Uterus (tissue), 2 donors: ENCODE results near the gene KCNQ2.

Experiments
- POLR2A ChIP-seq, 2 donors: fragments of 450-650 bp; IDR thresholded peaks; one replicate each; pipeline ENCODE4 v1.6.1; 2016; ENCODE audit warnings: antibody characterized with exemption in 2 of 2, mild to moderate bottlenecking in 1 of 2, moderate library complexity in 1 of 2
- TF ChIP-seq, protein P1 (sequence below), 4 experiments: fragments of 200-600 bp in 2 of 4; fragments of 450-650 bp in 2 of 4; sonication (generic) in 2 of 4; IDR thresholded peaks; one replicate each; pipeline ENCODE4 v1.5.1; 2016 to 2019; ENCODE audit warnings: antibody characterized with exemption in 4 of 4, mild to moderate bottlenecking in 2 of 4, moderate library complexity in 1 of 4

DNA sequence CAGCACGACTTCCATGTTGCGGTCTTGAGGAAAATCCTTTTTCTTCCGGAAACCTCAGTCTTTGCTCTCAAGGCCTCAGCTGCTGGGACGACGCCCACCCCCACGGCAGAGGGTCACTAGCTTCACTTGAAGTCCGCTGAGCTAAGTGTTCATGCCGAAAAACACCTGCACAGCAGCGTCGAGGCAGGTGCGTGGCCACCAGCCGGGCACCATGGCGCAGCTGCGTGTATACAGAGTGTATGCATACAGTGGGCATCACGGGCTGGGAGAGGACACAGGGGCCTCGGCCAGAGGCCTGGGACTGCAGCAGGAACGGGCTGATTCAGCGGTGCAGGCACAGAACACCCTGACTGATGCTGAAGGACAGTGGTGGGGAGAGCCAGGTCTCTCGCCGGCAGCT lies 20.1 kb downstream of the KCNQ2 start:
- TF ChIP-seq, protein P1, sequence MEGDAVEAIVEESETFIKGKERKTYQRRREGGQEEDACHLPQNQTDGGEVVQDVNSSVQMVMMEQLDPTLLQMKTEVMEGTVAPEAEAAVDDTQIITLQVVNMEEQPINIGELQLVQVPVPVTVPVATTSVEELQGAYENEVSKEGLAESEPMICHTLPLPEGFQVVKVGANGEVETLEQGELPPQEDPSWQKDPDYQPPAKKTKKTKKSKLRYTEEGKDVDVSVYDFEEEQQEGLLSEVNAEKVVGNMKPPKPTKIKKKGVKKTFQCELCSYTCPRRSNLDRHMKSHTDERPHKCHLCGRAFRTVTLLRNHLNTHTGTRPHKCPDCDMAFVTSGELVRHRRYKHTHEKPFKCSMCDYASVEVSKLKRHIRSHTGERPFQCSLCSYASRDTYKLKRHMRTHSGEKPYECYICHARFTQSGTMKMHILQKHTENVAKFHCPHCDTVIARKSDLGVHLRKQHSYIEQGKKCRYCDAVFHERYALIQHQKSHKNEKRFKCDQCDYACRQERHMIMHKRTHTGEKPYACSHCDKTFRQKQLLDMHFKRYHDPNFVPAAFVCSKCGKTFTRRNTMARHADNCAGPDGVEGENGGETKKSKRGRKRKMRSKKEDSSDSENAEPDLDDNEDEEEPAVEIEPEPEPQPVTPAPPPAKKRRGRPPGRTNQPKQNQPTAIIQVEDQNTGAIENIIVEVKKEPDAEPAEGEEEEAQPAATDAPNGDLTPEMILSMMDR (IDR thresholded peaks at IDR 0.05) = no peak
- no peak for TF ChIP-seq POLR2A (IDR thresholded peaks at IDR 0.05)
